Measurements from ENCODE around the gene CPZ.

CPZ gene

GRCh38 chr4:8612646-8613045 lies 20.1 kb downstream of the CPZ start:
- TF ChIP-seq EGR1 (IDR thresholded peaks at IDR 0.05) (no peak), RAD21 (IDR thresholded peaks at IDR 0.05; ENCODE audit: low read depth) (no peak), ZBTB7A (IDR thresholded peaks at IDR 0.05; ENCODE audit: low read depth) (no peak), USF1 (IDR thresholded peaks at IDR 0.05) (no peak), TCF12 (IDR thresholded peaks at IDR 0.05; ENCODE audit: low read depth) (no peak), EP300 (IDR thresholded peaks at IDR 0.05; ENCODE audit: borderline replicate concordance) (no peak), NFIC (IDR thresholded peaks at IDR 0.05) (no peak)

GRCh38 chr4:8613421-8614364 lies 21.1 kb downstream of the CPZ start:
- TF ChIP-seq REST (IDR thresholded peaks at IDR 0.05; ENCODE audit: low read depth): no peak

- TF ChIP-seq MAX (IDR thresholded peaks at IDR 0.05) (no peak), EGR1 (IDR thresholded peaks at IDR 0.05) (no peak), TEAD4 (IDR thresholded peaks at IDR 0.05) (no peak), USF1 (IDR thresholded peaks at IDR 0.05) (no peak), TCF12 (IDR thresholded peaks at IDR 0.05; ENCODE audit: low read depth) (no peak), NFIC (IDR thresholded peaks at IDR 0.05) (no peak), RAD21 (IDR thresholded peaks at IDR 0.05; ENCODE audit: low read depth) (no peak), EP300 (IDR thresholded peaks at IDR 0.05; ENCODE audit: borderline replicate concordance) (no peak), ZBTB7A (IDR thresholded peaks at IDR 0.05; ENCODE audit: low read depth) (no peak), TAF1 (IDR thresholded peaks at IDR 0.05; ENCODE audit: low read depth) (no peak), FOXM1 (IDR thresholded peaks at IDR 0.05; ENCODE audit: borderline replicate concordance, low read depth) (no peak), CEBPB (IDR thresholded peaks at IDR 0.05) (no peak), YY1 (IDR thresholded peaks at IDR 0.05; ENCODE audit: low read depth) (no peak), CREB1 (IDR thresholded peaks at IDR 0.05; ENCODE audit: low read depth) (no peak), REST (IDR thresholded peaks at IDR 0.05; ENCODE audit: low read depth) (no peak)
Measured at GRCh38 chr4:8614365-8615193, 22.0 kb downstream of the CPZ start.

GRCh38 chr4:8615366-8615765 lies 22.8 kb downstream of the CPZ start:
- TF ChIP-seq RAD21 (IDR thresholded peaks at IDR 0.05; ENCODE audit: low read depth): no peak

- TF ChIP-seq REST (IDR thresholded peaks at IDR 0.05; ENCODE audit: low read depth) (no peak), USF1 (IDR thresholded peaks at IDR 0.05) (no peak), YY1 (IDR thresholded peaks at IDR 0.05; ENCODE audit: low read depth) (no peak), NFIC (IDR thresholded peaks at IDR 0.05) (no peak), TCF12 (IDR thresholded peaks at IDR 0.05; ENCODE audit: low read depth) (no peak), EP300 (IDR thresholded peaks at IDR 0.05; ENCODE audit: borderline replicate concordance) (no peak), CEBPB (IDR thresholded peaks at IDR 0.05) (no peak), EGR1 (IDR thresholded peaks at IDR 0.05) (no peak), TEAD4 (IDR thresholded peaks at IDR 0.05) (no peak), CREB1 (IDR thresholded peaks at IDR 0.05; ENCODE audit: low read depth) (no peak)
Measured at GRCh38 chr4:8615921-8616787, 23.6 kb downstream of the CPZ start.

Measured in Ishikawa (cell line).